Omental fat pad (tissue), 4 donors: ENCODE measurements around the gene ZNF10. TPM values are rescaled to one million over a fixed set of nuclear protein-coding genes. Genes with fewer than 3 reads are reported as not detected.

Experiments used
- ATAC-seq: fragments of 150-250 bp; one replicate; pipeline ENCODE4 v1.9.1; 2016; ENCODE audit warnings: mild to moderate bottlenecking, moderate library complexity; ENCODE audit not compliant: low FRiP score
- DNase-seq: peaks from one replicate; pipeline ENCODE4 v3.0.0-alpha.2; 2019; ENCODE audit warnings: low spot score
- total RNA-seq, 4 donors: library from RNA; depleted of rRNA; stranded (reverse); fragments of >200 nt; gene quantifications; one replicate each; pipeline ENCODE4 v1.1.0, GENCODE V29; 2016
- TF ChIP-seq, protein P1 (sequence below), 3 donors: fragments of 450-650 bp; IDR thresholded peaks; one replicate each; pipeline ENCODE4 v1.5.1; 2016 to 2017; ENCODE audit warnings: antibody characterized with exemption in 3 of 3, mild to moderate bottlenecking in 3 of 3, moderate library complexity in 2 of 3

Gene ZNF10
- total RNA-seq, 4 donors from 2014 or later = 5.5 to 39.0 (median 9.8) TPM

DNA sequence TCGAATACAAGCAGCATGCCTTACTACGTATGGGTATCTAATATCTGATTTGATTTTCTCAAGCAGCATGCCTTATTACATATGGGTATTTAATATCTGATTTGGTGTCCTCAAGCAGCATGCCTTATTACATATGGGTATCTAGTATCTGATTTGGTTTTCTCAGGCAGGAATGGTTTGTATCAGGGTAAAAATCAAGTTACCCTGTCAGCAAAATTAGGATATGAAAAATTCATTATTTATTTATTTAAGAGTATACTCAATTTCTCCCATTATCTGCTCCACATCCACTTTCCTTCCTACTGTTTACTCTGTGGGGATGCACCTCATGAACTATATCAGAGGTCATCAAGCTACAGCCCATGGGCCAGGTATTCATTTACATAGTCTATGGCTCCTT is 22.3 kb upstream of the ZNF10 start:
- no peak for ATAC-seq
- no peak for DNase-seq
- TF ChIP-seq, protein P1, sequence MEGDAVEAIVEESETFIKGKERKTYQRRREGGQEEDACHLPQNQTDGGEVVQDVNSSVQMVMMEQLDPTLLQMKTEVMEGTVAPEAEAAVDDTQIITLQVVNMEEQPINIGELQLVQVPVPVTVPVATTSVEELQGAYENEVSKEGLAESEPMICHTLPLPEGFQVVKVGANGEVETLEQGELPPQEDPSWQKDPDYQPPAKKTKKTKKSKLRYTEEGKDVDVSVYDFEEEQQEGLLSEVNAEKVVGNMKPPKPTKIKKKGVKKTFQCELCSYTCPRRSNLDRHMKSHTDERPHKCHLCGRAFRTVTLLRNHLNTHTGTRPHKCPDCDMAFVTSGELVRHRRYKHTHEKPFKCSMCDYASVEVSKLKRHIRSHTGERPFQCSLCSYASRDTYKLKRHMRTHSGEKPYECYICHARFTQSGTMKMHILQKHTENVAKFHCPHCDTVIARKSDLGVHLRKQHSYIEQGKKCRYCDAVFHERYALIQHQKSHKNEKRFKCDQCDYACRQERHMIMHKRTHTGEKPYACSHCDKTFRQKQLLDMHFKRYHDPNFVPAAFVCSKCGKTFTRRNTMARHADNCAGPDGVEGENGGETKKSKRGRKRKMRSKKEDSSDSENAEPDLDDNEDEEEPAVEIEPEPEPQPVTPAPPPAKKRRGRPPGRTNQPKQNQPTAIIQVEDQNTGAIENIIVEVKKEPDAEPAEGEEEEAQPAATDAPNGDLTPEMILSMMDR (IDR thresholded peaks at IDR 0.05) = no peak

DNA sequence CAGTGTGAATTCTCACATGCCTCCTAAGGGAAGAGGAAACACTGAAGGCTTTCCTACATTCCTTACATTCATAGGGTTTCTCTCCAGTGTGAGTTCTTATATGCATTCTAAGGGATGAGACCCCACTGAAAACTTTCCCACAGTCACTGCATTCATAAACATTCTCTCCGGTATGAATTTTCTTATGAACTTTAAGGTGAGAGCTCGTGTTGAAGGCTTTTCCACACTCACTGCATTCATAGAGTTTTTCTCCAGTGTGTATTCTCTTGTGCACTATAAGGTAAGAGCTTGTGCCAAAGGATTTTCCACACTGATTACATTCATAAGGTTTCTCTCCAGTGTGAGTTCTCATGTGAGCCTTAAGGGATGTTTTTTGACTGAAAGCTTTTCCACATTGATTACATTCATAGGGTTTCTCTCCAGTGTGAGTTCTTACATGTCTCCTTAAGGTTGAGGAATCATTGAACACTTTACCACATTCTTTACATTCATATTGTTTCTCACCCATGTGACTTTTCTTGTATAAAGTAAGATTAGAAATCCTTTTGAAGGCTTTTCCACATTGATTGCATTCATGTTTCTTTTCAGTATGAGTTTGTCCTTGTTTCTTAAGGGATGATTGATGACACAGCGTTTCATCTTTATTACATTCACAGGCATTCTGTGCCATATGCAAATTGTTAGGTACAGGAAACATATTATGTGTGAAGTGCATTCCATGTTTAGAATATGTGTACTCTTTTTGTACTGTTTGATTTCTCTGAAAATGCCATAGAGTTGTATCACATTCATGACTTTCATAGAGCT is 9.8 kb upstream of the ZNF10 start:
- TF ChIP-seq, protein P1 (IDR thresholded peaks at IDR 0.05) = no peak
- DNase-seq (no peak), ATAC-seq (no peak)

DNA sequence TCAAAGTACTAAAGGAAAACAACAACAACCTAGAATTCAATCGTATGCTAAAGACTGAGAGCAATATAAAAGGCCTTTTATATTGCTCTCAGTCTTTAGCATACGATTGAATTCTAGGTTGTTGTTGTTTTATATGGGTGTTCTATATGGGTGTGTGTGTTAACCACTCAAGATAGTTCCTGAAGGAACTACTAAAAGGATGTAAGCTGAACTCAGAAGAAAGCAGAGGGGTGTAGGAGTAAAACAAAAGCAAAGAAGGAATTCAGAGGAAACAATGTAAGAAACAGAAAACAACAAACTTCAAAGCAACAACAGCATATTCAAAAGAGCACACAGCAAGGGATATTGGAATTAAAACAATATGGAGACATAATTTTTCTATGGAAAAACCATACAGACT is 5.8 kb upstream of the ZNF10 start:
- TF ChIP-seq, protein P1 (IDR thresholded peaks at IDR 0.05) = no peak
- ATAC-seq (no peak), DNase-seq (no peak)

DNA sequence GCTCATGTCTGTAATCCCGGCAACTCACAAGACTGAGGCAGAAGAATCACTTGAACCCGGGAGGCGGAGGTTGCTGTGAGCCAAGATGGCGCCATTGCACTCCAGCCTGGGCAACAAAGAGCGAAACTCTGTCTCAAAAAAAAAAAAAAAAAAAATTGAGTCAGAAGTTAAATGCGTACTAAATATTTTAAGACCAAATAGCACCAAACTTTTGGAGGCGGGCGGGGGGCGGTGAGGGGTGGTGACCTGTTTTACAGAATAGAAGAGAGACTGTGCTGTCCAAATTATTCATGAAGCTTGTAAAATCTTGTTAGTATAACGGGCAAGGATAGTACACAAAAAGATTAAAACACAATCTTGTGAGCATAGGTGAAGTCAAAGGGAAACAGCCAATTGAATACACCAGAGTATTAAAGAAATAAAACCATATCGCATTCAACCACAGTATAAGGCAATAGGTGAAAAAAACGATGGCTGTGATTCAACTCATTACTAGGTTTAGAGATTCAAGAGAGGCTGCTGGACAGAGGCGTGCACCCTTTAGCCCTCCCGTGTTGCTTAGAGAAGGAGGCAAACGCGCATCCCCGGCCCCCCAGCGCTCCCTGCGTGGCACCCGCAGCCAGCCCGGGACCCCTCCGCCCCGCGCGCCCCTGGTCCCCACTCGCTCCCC is 924 bp upstream of the ZNF10 start:
- ATAC-seq (peak; percentile 22), DNase-seq (no peak)
- TF ChIP-seq, protein P1 (IDR thresholded peaks at IDR 0.05) = no peak

DNA sequence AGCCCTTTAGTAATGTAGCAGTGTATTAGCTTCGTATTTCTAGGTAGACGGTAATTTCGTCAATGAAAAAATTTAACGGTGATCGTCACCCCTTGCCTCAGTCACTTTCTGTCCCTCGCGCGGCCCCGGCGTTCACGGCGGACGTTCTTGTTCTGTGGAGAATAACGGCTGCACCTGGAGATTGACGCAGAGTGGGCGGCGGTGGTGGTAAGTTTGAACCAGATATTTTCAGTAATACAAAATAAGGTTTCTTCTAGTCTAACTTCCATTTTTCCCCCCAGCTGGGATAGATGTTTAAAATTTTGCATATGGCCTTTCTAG is 341 bp downstream of the ZNF10 start:
- ATAC-seq (no peak), DNase-seq (no peak)
- TF ChIP-seq, protein P1 (IDR thresholded peaks at IDR 0.05) = no peak

DNA sequence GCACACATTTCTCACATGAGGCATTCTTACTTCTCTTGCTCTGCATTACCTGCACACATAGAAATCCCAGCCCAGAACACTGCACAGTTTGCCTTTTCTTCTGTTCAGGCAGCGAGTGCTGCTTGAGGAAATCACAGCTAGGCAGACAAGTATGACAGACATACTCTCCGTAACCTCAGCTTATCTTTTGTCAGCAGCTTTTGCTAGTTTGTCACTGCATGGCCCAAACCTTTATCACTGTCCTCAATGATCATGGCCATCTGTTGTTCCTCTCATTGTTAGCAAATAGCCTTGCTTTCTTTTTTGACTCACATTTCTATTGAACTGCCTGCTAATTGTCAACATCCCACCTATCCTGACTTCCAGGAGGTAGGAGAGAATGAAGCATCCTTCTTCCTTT is 5.3 kb downstream of the ZNF10 start:
- TF ChIP-seq, protein P1 (IDR thresholded peaks at IDR 0.05) = no peak
- ATAC-seq (no peak), DNase-seq (no peak)

DNA sequence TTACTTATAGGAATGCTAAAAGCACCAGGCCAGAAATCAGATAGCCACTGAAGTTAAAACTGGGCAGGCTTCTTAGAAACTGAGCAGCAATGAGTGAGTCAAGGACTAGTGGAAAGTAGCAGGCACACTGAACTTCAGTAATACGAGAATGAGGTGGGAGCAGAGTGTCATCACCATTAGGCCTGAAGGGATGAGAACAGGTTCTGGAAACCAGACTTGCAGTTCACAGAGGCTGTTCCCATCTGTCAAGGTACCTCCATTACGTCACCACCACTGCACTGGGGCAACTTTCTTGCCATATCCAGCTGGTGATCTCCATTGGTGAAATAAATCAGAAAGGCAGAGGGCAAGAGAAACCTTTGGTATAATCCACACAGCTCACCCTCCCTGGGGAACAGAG is 15.6 kb downstream of the ZNF10 start:
- ATAC-seq = no peak
- no peak for DNase-seq
- TF ChIP-seq, protein P1 (IDR thresholded peaks at IDR 0.05) = no peak
